Fibroblast of gingiva (primary cell): ENCODE data around the gene TMEM185A.
"Not testable (repeated sequence)": the region's sequence is repeated elsewhere in the genome, so short reads cannot be mapped to it uniquely, and the experiment has no call there.

Source experiments
- DNase-seq: peaks from one replicate; pipeline ENCODE4 v3.0.0-alpha.2; 2011; ENCODE audit warnings: low read depth

Gene TMEM185A

DNA sequence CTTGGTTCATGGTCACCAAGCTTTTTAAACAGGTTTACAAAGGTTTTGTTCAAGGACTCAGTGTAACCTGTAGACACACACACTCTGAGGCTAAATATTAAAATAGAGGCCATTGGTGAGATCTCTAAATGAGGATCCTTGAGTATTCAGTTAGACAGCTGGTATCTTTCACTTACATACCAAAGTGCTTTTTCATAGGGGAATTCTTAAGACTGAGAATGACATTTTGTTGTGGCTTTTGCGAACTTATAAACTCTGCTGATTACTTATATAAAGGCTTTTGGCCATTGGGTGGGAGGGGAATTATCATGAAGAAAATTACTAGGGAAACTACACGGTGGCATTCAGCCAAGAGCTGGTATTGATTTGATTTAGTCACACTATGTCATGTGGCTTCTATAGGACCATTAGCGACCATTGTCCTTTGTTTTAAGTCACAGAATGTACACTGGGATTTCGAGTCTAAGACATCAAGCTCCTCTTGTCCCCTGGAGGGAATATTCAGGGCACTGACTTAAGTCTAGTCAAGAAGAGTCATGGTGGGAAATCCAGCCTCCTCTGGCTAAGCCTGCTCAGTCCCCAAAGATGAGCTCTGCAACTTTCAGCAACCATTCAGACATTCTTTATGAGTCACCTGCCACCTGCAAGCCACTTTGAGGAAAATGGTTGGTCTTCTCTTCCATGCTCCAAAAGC is 80.2 kb downstream of the TMEM185A start:
- not testable (repeated sequence) for DNase-seq

DNA sequence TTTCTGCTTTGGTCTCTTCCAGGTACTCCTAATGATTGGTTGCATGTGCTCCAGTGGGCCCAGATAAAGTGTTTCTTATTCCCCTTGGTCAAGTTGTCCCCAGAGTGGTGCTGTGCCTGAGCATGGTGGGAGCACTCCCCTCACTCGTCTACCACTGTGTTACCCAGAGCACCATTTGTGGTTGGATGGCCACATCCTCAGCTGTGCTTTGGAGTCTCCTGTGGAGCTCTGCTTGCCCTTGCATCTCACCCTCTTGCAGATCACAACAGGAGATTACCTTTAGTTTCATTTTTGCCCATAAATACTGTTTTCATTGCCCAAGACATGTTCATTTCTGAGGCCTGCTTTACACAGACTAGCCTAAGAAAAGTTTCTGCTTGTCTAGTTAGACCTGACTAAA is 81.1 kb downstream of the TMEM185A start:
- not testable (repeated sequence) for DNase-seq

DNA sequence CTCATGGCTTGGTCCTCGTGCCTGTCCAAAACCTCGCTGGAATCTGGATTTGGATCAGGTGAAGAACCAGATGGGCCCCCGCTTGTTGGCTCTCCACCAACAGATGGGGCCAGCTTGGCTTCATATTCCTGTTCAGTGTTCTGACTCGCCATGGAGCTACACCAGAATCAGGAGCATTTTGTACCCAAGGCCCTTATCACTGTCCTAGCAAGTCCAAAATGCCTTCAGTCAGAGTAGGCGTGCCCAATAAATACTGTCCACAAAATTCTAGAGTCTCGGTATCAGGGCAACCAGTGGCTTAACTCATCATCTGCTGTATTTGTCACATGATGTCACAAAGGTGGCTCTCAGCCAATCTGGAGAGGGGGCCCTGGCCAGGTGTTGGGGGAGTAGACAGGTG is 81.9 kb downstream of the TMEM185A start, which contains the start of gene HSFX3:
Gene HSFX3, minus strand, starts transcription at position 224 of the 400 bp plus-strand sequence. Its CDS starts 72 bp downstream, at position 152.
- not testable (repeated sequence) for DNase-seq

DNA sequence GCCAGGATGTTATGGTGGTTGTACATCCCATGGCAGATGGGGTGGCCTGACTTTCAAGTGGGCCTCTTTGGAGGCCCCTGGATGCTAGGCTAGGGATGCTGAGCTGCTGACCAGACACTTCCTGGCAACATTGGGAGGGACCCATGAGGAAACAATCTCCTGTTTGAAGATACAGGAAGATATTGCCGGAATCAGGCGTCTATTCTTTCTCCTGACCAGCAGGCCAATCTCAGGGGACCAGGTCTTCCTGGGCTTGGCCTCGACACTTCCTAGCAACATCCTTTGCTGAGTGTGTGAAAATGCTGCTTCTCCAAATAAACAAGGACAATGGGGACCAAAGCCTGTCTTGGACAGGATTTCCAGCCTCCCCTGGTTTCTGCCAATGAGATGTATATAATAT is 83.8 kb downstream of the TMEM185A start:
- not testable (repeated sequence) for DNase-seq

DNA sequence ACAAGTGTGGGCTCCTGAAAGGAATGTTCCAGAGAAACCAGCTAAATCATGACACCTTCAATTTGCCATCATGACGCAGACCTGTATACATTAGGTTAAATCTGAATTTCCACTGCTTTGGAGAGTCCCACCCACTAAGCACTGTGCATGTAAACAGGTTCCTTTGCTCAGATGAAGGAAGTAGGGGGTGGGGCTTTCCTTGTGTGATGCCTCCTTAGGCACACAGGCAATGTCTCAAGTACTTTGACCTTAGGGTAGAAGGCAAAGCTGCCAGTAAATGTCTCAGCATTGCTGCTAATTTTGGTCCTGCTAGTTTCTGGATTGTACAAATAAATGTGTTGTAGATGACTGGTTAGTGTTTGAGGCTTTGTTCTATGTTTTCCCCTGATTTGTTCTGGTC is 84.6 kb downstream of the TMEM185A start:
- DNase-seq, result not testable (repeated sequence)
